Measurements from ENCODE around the gene ZNF598. TPM values are rescaled to one million over a fixed set of nuclear protein-coding genes. Genes with fewer than 3 reads are reported as not detected.
A peak's percentile ranks its signal among the peaks of the same experiment; 100 is the strongest.

Gene ZNF598
- total RNA-seq, 1 experiment from 2014 or later, result 75.8 TPM

GRCh38 chr16:1968146-1968953 is 41.3 kb downstream of the ZNF598 start:
- CTCF ChIA-PET, result interaction anchor here (0.6 kb wide), 1 partner anchor 647 kb away, joined by 5 read pairs; no protein-coding TSS in a partner anchor
- no peaks in the 10 kb centered on the region for H3K9me3 ChIP-seq (ENCODE audit: low read depth, low read length, poor library complexity, severe bottlenecking)
- DNase-seq (ENCODE audit: low spot score), result no peak
- no peak overlapping the region for H3K27ac ChIP-seq (ENCODE audit: low read depth, low read length, poor library complexity, severe bottlenecking)
- no TSS peak for BruUV-seq (replicated peaks)
- intact Hi-C loops (cut with micrococcal nuclease; ENCODE audit: unreplicated experiment), result no loop called here
- no peaks in the 10 kb centered on the region for H3K27me3 ChIP-seq (replicated peaks; ENCODE audit: insufficient read depth, low read depth, low read length, poor library complexity)
- TF ChIP-seq EZH2 (IDR thresholded peaks at IDR 0.05; ENCODE audit: borderline replicate concordance, low read depth, low read length, poor library complexity, severe bottlenecking), result no peak
- TF ChIP-seq CTCF (conservative IDR thresholded peaks at IDR 0.05; ENCODE audit: low read depth, low read length), result no peak
- H3K4me1 ChIP-seq (ENCODE audit: insufficient read depth, low read length, poor library complexity, severe bottlenecking), result peaks cover 13% of the 10 kb centered on the region
- no peak overlapping the region for H3K4me3 ChIP-seq (ENCODE audit: low read depth, low read length, poor library complexity, severe bottlenecking)
- POLR2A ChIA-PET (ENCODE audit: low non-redundant PET), result no interaction called here
- peaks cover 8% of the 10 kb centered on the region for H3K36me3 ChIP-seq (ENCODE audit: insufficient read depth, low read length, poor library complexity, severe bottlenecking)

GRCh38 chr16:1966460-1966859 is 43.2 kb downstream of the ZNF598 start, which contains the start of gene RNF151:
RNF151 (plus strand) TSS chr16:1966856; CDS start chr16:1966882, 26 bp downstream.
- TF ChIP-seq EZH2 (IDR thresholded peaks at IDR 0.05; ENCODE audit: borderline replicate concordance, low read depth, low read length, poor library complexity, severe bottlenecking) (no peak), CTCF (conservative IDR thresholded peaks at IDR 0.05; ENCODE audit: low read depth, low read length) (no peak)
- intact Hi-C loops (cut with micrococcal nuclease; ENCODE audit: unreplicated experiment), result no loop called here
- no peak for DNase-seq (ENCODE audit: low spot score)
- Histone ChIP-seq H3K4me3 (ENCODE audit: low read depth, low read length, poor library complexity, severe bottlenecking) (peak within 1 kb of the TSS; percentile 88), H3K27ac (ENCODE audit: low read depth, low read length, poor library complexity, severe bottlenecking) (peak within 1 kb of the TSS; percentile 95), H3K36me3 (ENCODE audit: insufficient read depth, low read length, poor library complexity, severe bottlenecking) (peaks cover 27% of the 10 kb centered on the region), H3K9me3 (ENCODE audit: low read depth, low read length, poor library complexity, severe bottlenecking) (no peaks in the 10 kb centered on the region), H3K4me1 (ENCODE audit: insufficient read depth, low read length, poor library complexity, severe bottlenecking) (peaks cover 13% of the 10 kb centered on the region), H3K27me3 (replicated peaks; ENCODE audit: insufficient read depth, low read depth, low read length, poor library complexity) (no peaks in the 10 kb centered on the region)
- ChIA-PET POLR2A (ENCODE audit: low non-redundant PET) (interaction anchor here (0.6 kb wide), 1 partner anchor 1243 kb away, joined by 3 read pairs; no protein-coding TSS in a partner anchor), CTCF (interaction anchor here (0.5 kb wide), 1 partner anchor 174 kb away, joined by 3 read pairs; no protein-coding TSS in a partner anchor)
- no TSS peak for BruUV-seq (replicated peaks)

- no peaks in the 10 kb centered on the region for H3K27me3 ChIP-seq (replicated peaks; ENCODE audit: insufficient read depth, low read depth, low read length, poor library complexity)
- POLR2A ChIA-PET (ENCODE audit: low non-redundant PET), result interaction anchor here (0.6 to 1.1 kb wide), 2 partner anchors 13 to 16 kb away, joined by 3 to 4 read pairs; partner anchors contain the start of gene NOXO1
- H3K4me3 ChIP-seq (ENCODE audit: low read depth, low read length, poor library complexity, severe bottlenecking), result peak overlapping the region; percentile 88
- no peaks in the 10 kb centered on the region for H3K9me3 ChIP-seq (ENCODE audit: low read depth, low read length, poor library complexity, severe bottlenecking)
- H3K4me1 ChIP-seq (ENCODE audit: insufficient read depth, low read length, poor library complexity, severe bottlenecking), result peaks cover 16% of the 10 kb centered on the region
- TF ChIP-seq CTCF (conservative IDR thresholded peaks at IDR 0.05; ENCODE audit: low read depth, low read length) (no peak), EZH2 (IDR thresholded peaks at IDR 0.05; ENCODE audit: borderline replicate concordance, low read depth, low read length, poor library complexity, severe bottlenecking) (no peak)
- BruUV-seq (replicated peaks), result TSS peak; percentile 66
- no peak for DNase-seq (ENCODE audit: low spot score)
- intact Hi-C loops (cut with micrococcal nuclease; ENCODE audit: unreplicated experiment), result no loop called here
- H3K36me3 ChIP-seq (ENCODE audit: insufficient read depth, low read length, poor library complexity, severe bottlenecking), result peaks cover 27% of the 10 kb centered on the region
- CTCF ChIA-PET, result interaction anchor here (0.5 kb wide), 1 partner anchor 175 kb away, joined by 3 read pairs; no protein-coding TSS in a partner anchor
- peak overlapping the region; percentile 95 for H3K27ac ChIP-seq (ENCODE audit: low read depth, low read length, poor library complexity, severe bottlenecking)
Measured at GRCh38 chr16:1965396-1966001, 44.1 kb downstream of the ZNF598 start.
